Activated T-cell treated with anti-CD3 and anti-CD28 coated beads, Interleukin-2, amount 50 U/mL, for 1 hour (primary cell): ENCODE results near the gene SH3RF3.

Experiments used
- DNase-seq: peaks from one replicate; pipeline ENCODE4 v3.0.0-alpha.2; 2020

SH3RF3 gene

GRCh38 chr2:109320195-109320922 lies 191.4 kb downstream of the SH3RF3 start:
- no peak for DNase-seq

- DNase-seq = no peak
Measured at GRCh38 chr2:109321570-109321969, 192.6 kb downstream of the SH3RF3 start.

DNA sequence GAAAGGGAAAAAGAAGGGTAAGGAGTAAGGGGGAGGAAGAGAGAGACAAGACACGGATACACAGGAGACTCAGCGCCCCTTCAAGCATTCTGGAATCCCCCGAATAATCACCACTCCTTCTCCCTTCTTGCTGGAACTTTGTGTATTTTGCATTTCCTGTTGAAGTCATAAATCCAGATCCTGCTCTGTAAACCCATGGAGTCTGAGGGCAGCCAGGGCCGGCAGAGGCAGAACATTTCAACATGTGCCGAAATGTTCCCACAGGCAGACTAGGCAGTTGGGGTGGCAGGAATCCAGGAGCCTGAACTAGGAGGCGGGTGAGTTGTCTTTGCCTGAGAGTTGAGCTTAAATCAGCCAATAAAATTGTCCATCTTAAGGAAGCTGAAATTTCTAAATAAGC lies 193.1 kb downstream of the SH3RF3 start:
- DNase-seq = no peak

GRCh38 chr2:109322641-109323040 lies 193.6 kb downstream of the SH3RF3 start:
- no peak for DNase-seq

- DNase-seq = no peak
Measured at GRCh38 chr2:109324861-109325260, 195.9 kb downstream of the SH3RF3 start.

- DNase-seq = no peak
Measured at GRCh38 chr2:109325570-109325969, 196.6 kb downstream of the SH3RF3 start.

DNA sequence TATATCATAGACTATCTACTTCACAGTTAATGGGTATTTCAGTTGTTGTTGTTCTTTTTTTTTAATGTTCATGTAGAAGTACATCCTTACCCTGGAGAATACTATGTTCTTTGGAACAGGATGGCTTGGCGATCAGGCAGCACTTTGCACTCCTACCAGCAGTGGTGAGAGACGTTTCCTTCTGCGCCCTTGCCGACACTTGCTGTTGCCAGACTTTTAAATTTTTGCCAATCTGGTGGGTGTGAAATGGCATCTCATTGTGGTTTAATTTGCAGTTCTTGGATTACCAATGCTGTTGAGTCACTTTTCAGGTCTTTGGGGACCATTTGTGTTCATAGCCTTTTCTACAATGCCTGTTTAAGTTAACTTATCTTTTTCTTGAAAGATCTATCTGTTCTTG lies 197.3 kb downstream of the SH3RF3 start:
- DNase-seq = no peak

DNA sequence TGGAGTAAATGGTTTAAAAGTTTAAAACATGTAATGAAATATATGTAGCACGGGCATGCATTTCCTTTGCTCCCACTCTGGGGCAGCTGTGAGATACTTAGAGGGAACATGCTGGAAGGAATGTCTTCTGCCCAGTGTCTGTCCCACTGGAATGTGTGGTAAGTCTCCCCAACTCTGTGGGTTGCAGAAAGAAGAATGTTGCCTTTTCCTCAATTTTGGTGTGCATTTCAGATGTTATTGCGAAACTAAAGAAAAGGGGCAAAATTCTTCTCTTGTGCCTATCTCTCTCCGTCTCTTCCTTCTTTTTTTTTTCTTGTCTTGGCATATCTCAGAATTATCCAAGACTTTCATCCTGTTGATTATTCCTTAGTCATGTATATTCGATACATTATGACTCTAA lies 201.1 kb downstream of the SH3RF3 start:
- no peak for DNase-seq

DNA sequence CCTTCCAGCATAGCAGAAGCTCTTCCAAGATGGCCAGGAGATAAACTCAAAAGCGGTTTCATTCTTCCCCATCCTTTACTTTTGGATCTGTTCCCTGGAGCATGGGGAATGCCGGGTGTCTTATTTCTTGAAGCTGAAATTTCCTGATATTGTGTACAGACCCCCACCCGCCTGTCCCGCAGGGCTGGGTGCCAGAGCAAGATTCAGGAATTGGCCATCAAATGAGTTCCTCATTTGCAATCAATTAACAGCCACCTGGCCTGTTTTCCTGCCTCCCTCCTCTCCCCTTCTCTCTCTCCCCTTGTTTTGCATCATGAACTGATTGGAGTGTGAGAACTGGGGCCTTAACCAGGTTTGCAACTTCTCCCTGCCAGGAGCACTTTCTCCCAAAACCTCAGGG lies 202.1 kb downstream of the SH3RF3 start:
- no peak for DNase-seq

DNA sequence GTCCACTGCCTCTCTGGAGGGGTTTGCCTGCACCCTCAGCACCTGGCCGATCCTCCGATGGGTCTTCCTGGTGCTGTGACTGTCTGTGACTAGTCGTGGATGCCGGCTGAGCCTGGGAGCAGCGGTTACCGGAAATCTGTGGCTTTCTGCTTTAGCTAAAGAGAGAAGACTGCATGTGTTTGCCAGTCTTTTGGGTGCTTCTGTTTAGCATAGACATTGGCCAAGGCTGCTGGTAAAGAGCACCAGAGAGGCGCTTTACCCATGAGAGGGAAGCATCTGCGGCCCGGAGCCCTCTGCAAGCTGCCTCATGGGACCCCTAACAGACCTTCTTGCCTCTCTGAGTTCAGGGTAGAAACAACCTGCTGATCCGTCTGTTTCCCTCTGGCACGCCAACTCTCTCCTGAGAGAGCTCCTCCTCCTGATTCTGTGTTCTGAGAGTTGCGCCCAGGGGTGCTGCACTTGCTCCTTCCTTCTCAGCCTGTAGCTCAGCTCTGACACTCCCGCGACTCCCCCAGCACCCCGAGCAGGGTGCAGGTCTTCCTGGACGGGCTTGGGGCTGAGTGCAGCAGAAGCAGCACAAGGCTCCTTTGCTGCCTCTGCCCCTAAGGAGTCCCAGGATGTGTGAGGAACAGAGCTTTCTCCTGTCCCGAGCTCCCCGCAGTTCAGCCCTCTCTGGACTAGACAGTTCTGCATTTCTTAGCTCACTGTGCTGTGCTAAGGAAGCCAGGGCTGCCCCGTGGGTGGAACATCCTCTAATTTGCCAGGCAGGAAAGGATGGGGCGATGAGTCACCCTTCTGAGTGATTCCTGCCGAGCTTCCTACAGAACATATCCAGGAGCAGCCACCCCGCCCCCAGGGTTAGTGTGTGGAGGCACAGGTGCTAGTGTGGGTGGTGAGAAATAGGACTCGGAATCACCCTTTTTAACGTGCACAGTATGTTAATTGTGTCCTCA lies 203.2 kb downstream of the SH3RF3 start:
- DNase-seq = no peak

DNA sequence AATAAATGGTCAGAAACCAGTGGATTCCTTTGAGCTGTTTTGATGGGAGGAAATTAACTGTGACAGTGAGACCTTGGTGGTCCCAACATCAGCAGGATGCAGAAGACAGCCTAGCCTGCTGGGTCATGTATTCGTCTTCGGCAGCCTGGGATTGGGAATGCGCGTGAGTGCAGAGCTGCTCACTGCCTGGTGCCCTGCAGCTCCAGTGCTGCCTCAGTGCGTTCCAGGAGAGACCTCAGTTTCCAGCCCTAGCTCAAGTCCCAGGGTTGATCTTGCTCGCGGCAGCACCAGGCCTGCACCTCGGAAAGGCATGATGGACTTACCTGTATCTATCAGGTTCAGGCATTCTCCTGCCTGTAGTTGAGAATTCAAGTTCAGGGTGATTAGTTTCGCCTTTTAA lies 203.9 kb downstream of the SH3RF3 start:
- DNase-seq = no peak

DNA sequence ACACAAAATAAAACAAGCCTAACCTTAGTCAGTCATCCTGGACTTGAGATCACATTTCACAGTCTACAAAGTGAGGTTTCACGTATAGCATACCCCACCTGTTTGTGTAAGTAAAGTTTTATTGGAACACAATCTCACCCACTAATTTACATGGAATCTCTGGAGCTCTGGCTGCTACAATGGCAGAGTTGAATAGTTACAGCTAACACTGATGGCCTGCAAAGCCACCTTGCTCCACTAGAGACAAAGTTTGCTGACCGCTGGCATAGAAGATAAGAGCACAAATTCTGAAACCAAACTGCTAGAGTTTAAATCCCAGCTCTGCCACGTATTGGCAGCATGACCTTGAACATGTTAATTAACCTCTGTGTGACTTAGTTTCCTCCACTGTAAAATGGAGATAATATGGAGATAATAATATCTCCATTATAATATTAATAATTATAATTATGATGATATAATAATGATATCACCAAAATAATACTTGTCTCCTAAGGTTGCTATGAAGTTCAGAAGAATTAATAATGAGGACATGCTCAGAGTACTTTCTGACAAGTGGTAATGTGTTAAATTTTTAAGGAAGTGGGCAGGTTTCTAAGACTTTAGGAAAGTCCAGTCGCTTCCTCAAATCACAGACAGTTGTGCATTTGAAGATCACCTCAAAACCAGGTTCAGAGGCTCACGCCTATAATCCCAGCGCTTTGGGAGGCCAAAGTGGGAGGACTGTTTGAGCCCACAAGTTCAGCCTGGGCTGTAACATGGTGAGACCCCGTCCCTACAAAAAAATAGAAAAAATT lies 204.6 kb downstream of the SH3RF3 start:
- DNase-seq = no peak

DNA sequence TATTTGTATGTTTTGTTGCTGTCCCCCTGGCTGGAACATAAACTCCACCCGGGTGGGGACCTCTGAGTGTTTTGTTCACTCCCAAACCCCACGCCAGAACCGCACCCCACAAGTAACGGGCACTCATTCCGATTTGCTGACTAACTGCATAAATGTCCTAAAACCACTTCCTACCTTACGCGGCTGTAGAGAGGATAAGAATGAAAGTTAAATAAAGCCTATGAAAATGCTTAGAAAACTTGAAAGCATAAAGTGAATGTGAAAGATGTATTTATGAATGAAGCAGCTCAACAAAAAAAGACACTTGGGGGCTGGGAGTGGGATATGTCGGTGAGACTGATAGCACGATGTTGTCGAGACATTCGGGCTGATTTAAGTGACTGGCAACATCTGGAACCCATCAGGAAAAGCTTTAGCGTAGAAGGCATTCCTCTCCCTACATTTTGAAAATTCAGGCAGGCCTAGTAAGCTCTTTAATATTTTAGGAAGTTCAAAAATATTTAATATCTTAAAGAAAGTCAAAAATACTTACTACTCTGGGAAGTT lies 206.7 kb downstream of the SH3RF3 start:
- no peak for DNase-seq

DNA sequence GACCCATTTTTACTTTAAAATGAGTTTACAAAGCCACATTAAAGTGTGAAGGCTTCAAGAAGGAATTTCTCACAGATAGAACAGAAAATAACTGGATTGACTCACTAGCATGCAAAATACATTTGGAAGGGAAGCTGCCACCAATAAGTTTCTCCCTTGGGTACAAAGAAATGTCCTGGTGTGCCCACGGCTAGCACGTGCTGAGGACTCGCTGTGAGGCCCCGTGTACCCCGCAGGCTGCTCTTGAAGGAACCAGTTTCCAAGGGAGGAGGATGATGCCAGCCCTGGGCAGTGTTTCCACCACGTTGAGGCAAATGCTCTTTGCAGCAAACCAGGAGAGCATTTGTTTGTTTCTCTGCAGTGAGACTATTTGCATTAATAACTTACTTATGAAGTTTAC lies 207.3 kb downstream of the SH3RF3 start:
- no peak for DNase-seq

DNA sequence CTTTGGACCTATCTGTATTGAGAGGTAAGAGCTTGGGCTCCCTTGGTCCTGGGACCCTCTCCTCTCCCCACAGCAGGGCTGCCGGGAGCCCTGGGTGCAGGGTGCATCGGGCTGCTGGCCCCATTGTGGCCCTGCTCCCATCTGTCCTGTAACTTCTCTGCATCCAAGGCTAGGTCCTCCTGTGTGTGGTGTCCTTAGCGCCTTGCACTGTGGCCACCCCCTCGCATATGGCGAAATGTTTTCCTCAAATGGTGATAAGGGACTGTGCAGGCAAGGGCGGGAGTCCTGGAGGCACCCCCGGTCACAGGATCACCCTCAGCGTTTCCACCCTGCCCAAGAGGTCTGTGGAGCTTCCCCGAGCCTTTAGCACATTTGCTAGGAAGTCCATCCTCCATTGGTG lies 208.2 kb downstream of the SH3RF3 start:
- no peak for DNase-seq

DNA sequence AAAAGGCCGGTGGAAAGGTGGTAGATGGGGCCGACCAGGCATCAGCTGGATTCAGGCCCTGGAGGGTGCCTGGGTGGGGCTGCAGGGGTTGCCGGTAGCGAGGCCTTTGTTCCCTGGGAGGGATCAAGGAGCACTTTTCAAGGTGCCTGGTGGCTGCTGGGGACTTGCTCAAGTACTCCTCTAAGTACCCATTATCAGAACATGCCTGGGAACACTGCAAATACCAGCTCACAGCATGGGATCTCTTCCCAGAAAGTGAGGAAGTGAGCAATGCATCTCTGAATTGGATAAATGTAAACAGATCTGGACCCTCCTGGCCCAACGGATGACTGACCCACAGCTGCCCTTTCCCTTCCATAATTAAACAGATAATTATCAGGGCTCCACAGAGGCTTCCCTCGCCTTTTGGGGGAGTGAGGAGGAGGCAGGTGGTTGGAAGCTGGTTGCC lies 210.5 kb downstream of the SH3RF3 start:
- no peak for DNase-seq

- no peak for DNase-seq
Measured at GRCh38 chr2:109340381-109340780, 211.4 kb downstream of the SH3RF3 start.

DNA sequence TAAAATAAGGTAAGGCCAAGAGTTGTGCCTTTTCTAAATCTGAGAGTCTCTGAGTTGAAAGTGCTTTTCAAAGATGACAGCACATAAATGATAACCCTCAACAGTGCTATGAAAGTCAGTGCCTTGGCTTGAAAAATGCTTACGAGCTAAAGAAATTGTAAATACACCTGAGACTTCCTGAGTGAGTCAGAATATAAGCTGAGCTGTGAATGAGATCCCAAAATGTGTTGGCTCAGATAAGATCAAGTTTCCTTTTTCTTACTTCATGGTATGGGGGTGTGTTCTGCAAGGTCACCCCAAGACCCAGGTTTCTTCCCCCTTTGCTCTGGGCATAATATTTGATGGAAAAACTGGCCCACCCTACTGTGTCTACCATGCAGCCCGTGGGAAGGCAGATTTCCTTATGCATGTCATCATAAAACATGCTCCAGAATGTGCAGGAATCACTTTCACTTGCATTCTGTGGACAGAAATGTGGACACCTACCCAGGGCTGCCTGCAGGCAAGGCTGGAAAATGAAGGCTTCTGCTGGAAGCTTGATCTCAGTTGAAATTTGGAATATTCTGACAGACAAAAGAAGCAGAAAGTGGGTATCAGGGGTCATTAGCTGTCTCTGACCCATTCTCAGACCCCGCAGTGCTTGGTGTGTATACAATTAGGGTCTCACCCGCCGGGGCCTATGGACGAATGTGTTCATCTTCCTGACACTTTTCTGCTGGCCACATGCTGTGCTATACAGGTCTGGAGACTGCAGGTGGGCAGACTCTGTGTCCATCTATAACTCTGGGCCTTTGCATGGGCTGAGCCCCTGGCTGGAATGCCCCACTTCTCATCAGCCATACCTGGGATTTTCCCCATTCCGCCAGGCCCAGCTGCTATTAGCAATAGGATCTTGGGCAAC lies 212.6 kb downstream of the SH3RF3 start:
- DNase-seq = no peak

DNA sequence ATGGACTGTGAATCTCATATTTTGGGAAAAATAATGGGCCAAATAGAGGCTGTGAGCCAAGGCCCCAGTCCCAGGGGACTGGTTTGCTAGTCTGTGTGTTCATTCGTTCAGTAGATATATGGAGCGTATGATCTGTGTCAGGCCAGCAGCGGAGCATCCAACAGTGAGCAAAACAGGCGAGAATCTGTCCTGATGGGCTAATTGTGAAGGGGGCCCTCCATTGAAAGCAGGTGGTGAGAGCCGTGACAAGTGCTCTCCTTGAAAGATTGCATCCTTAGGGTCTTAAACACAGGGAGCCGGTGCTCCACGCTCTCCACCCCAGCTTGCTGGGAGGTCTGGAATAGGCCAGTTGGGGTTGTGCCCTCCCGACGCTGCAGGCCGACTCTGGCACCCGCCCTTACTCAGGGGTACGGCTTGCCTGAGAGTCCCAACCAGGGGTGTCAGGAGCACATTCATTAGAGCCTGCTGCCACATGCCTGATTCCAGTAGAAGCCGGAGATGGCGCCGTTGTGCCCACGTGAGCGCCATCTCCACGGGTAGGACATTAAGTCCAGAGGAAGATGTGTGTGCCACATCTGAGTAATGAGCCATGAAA lies 213.3 kb downstream of the SH3RF3 start:
- DNase-seq = no peak

- DNase-seq = no peak
Measured at GRCh38 chr2:109342930-109343329, 213.9 kb downstream of the SH3RF3 start.

- no peak for DNase-seq
Measured at GRCh38 chr2:109343460-109343859, 214.5 kb downstream of the SH3RF3 start.
